ENCODE measurements around the gene ZC2HC1B.
"Not testable (repeated sequence)": the region's sequence is repeated elsewhere in the genome, so short reads cannot be mapped to it uniquely, and the experiment has no call there.

The ZC2HC1B gene

DNA sequence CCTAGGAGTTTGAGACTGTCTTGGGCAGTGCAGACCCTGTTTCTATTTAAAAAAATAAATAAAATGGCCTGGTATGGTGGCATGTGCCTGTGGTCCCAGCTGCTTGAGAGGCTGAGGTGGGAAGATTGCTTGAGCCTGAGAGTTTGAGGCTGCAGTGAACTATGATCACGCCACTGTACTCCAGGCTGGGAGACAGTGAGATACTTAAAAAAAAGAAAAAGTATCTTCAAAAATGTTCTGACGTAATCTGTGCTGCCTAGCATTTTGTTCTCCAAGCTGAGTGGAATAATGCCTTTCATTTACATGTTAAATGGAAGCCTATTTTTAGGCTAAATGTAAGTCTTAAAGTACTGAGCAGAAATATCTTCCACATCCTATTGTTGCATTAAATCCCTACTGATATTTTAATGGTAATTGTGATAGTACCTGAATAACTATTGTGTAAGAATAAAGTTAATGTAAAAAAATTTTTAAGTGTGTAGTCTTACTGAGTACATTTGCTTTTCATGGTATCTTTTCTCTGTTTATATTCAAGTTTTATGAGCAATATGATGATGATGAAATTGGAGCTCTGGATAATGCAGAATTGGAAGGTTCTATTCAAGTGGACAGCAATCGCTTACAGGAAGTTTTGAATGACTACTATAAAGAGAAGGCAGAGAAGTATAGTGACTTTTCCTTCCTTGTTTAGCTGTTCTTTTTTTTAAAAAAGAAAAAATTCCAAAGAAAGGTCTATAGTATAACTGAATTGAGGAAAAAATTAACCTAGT is 4.2 kb upstream of the ZC2HC1B start:
- TF ChIP-seq, protein P1, sequence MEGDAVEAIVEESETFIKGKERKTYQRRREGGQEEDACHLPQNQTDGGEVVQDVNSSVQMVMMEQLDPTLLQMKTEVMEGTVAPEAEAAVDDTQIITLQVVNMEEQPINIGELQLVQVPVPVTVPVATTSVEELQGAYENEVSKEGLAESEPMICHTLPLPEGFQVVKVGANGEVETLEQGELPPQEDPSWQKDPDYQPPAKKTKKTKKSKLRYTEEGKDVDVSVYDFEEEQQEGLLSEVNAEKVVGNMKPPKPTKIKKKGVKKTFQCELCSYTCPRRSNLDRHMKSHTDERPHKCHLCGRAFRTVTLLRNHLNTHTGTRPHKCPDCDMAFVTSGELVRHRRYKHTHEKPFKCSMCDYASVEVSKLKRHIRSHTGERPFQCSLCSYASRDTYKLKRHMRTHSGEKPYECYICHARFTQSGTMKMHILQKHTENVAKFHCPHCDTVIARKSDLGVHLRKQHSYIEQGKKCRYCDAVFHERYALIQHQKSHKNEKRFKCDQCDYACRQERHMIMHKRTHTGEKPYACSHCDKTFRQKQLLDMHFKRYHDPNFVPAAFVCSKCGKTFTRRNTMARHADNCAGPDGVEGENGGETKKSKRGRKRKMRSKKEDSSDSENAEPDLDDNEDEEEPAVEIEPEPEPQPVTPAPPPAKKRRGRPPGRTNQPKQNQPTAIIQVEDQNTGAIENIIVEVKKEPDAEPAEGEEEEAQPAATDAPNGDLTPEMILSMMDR (IDR thresholded peaks at IDR 0.05; ENCODE audit: insufficient read depth, low read length): no peak
- no peak for TF ChIP-seq POLR2AphosphoS5 (IDR thresholded peaks at IDR 0.05; ENCODE audit: low read depth)
- TF ChIP-seq, protein P2, sequence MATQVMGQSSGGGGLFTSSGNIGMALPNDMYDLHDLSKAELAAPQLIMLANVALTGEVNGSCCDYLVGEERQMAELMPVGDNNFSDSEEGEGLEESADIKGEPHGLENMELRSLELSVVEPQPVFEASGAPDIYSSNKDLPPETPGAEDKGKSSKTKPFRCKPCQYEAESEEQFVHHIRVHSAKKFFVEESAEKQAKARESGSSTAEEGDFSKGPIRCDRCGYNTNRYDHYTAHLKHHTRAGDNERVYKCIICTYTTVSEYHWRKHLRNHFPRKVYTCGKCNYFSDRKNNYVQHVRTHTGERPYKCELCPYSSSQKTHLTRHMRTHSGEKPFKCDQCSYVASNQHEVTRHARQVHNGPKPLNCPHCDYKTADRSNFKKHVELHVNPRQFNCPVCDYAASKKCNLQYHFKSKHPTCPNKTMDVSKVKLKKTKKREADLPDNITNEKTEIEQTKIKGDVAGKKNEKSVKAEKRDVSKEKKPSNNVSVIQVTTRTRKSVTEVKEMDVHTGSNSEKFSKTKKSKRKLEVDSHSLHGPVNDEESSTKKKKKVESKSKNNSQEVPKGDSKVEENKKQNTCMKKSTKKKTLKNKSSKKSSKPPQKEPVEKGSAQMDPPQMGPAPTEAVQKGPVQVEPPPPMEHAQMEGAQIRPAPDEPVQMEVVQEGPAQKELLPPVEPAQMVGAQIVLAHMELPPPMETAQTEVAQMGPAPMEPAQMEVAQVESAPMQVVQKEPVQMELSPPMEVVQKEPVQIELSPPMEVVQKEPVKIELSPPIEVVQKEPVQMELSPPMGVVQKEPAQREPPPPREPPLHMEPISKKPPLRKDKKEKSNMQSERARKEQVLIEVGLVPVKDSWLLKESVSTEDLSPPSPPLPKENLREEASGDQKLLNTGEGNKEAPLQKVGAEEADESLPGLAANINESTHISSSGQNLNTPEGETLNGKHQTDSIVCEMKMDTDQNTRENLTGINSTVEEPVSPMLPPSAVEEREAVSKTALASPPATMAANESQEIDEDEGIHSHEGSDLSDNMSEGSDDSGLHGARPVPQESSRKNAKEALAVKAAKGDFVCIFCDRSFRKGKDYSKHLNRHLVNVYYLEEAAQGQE (IDR thresholded peaks at IDR 0.05; ENCODE audit: insufficient replicate concordance, low read depth): no peak
- no peak for TF ChIP-seq SPI1 (IDR thresholded peaks at IDR 0.05; ENCODE audit: borderline replicate concordance, low read depth)
- no peak for TF ChIP-seq GABPA (IDR thresholded peaks at IDR 0.05; ENCODE audit: low read depth)
- Histone ChIP-seq H3K27me3 (ENCODE audit: insufficient read depth, poor library complexity, severe bottlenecking) (no peaks in the 10 kb centered on the region), H3K4me3 (replicated peaks; ENCODE audit: insufficient read depth, low read length) (no peak overlapping the region), H3K27ac (replicated peaks) (no peak overlapping the region)
- no peak for DNase-seq (ENCODE audit: low read depth in 1 of 2, low spot score in 1 of 2)

DNA sequence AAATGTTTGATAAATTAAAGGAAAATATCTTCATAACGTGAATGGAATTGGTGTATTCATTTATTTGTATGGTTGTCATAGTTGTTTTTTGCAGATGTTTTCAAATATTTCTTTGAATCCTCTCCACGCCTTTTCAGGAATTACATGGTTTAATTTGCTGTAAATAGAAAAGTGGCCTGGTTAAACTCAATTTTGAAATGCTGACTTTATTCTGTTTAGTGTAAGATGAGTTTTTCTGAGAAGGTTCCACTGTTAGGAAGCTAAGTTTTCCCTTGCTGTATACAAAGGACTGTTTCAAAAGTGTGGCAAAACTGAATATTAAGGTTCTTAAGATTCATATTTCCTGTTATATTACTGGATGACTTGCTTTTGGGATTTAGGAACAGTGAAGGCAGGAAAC is 503 bp upstream of the ZC2HC1B start:
- TF ChIP-seq POLR2AphosphoS5 (IDR thresholded peaks at IDR 0.05; ENCODE audit: low read depth) (no peak), SPI1 (IDR thresholded peaks at IDR 0.05; ENCODE audit: borderline replicate concordance, low read depth) (no peak), GABPA (IDR thresholded peaks at IDR 0.05; ENCODE audit: low read depth) (no peak)
- TF ChIP-seq, protein P1 (IDR thresholded peaks at IDR 0.05; ENCODE audit: insufficient read depth, low read length): no peak
- TF ChIP-seq, protein P2 (IDR thresholded peaks at IDR 0.05; ENCODE audit: insufficient replicate concordance, low read depth): no peak
- Histone ChIP-seq H3K27me3 (ENCODE audit: insufficient read depth, poor library complexity, severe bottlenecking) (no peaks in the 10 kb centered on the region), H3K27ac (replicated peaks) (no peak overlapping the region), H3K4me3 (replicated peaks; ENCODE audit: insufficient read depth, low read length) (no peak overlapping the region)
- no peak for DNase-seq (ENCODE audit: low read depth in 1 of 2, low spot score in 1 of 2)

DNA sequence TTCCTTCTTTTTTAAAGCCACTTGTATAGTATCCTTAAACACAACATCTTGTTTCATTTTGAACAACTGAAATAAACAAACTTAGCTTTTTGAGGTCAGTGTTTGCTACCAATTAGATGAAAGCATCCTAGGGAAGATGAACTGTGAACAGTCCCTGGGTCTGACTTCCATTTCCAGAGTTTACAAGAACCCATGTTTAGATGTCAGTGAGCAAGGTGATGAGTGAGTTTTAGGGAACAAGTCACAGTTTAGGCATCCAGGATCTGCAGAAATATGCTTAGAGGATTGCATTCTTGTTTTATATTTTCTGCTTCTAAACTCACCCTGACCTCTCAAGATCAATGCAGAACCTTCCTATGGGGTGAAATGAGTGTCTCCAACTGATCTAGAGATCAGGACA is 3.0 kb downstream of the ZC2HC1B start:
- DNase-seq (ENCODE audit: low read depth in 1 of 2, low spot score in 1 of 2): no peak
- H3K27ac ChIP-seq (replicated peaks): no peak overlapping the region
- H3K27me3 ChIP-seq (ENCODE audit: insufficient read depth, poor library complexity, severe bottlenecking): no peaks in the 10 kb centered on the region
- TF ChIP-seq GABPA (IDR thresholded peaks at IDR 0.05; ENCODE audit: low read depth) (no peak), SPI1 (IDR thresholded peaks at IDR 0.05; ENCODE audit: borderline replicate concordance, low read depth) (no peak), POLR2AphosphoS5 (IDR thresholded peaks at IDR 0.05; ENCODE audit: low read depth) (no peak)
- TF ChIP-seq, protein P1 (IDR thresholded peaks at IDR 0.05; ENCODE audit: insufficient read depth, low read length): no peak
- TF ChIP-seq, protein P2 (IDR thresholded peaks at IDR 0.05; ENCODE audit: insufficient replicate concordance, low read depth): no peak
- H3K4me3 ChIP-seq (replicated peaks; ENCODE audit: insufficient read depth, low read length): no peak overlapping the region

DNA sequence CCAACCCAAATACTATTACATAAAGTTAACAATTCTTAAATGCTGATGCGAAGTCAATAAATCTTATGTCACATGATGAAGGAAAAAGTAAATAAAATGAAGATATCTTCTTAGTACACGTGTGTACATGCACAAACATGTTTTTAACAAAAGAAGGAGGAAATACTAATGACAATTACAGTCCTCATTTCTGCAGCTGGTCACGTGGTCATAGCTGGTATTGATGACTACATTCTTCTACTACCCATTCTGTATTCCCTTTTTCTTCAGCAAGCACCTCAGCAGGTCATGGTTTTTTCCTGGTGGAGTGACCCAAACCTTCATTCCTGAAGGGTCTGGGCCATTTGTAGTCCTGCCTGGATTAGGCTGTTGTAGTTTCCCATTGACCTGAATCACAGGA is 4.5 kb downstream of the ZC2HC1B start:
- not testable (repeated sequence) for DNase-seq (ENCODE audit: low read depth in 1 of 2, low spot score in 1 of 2); H3K27ac ChIP-seq (replicated peaks); H3K4me3 ChIP-seq (replicated peaks; ENCODE audit: insufficient read depth, low read length); H3K27me3 ChIP-seq (ENCODE audit: insufficient read depth, poor library complexity, severe bottlenecking)

DNA sequence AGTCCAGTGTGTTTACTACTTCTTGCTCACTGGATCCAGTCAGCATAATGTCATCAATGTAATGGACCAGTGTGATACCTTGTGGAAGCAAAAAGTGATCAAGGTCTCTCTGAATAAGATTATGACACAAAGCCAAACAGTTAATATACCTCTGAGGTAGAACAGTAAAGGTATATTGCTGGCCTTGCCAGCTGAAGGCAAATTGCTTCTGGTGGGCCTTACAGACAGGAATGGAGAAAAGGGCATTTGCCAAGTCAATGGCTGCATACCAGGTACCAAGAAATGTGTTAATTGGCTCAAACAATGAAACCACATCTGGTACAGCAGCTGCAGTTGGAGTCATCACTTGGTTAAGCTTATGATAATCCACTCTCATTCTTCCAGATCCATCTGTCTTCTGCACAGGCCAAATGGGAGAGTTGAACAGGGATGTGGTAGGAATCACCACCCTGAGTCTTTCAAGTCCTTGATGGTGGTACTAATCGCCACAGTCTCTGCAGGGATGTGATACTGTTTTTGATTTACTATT is 7.0 kb downstream of the ZC2HC1B start:
- H3K27ac ChIP-seq (replicated peaks): not testable (repeated sequence)

More for the DNA sequence above, 7.0 kb downstream of the ZC2HC1B start:
- DNase-seq (ENCODE audit: low read depth in 1 of 2, low spot score in 1 of 2); H3K27me3 ChIP-seq (ENCODE audit: insufficient read depth, poor library complexity, severe bottlenecking); H3K4me3 ChIP-seq (replicated peaks; ENCODE audit: insufficient read depth, low read length): not testable (repeated sequence)
